Upper lobe of right lung (tissue), 1 donor: ENCODE data around the gene RPL9. TPM values are rescaled to one million over a fixed set of nuclear protein-coding genes. Genes with fewer than 3 reads are reported as not detected.

Experiments
- ATAC-seq: fragments of 200-7000 bp; cut with Tn5 transposase; one replicate; pipeline ENCODE4 v1.9.1; 2020; ENCODE audit warnings: mild to moderate bottlenecking, moderate library complexity
- DNase-seq: peaks from one replicate; pipeline ENCODE4 v3.0.0-alpha.2; 2020
- H3K27ac ChIP-seq: fragments of 200-600 bp; one replicate; pipeline ENCODE4 v1.8.0; 2022
- H3K27me3 ChIP-seq: fragments of 200-600 bp; one replicate; pipeline ENCODE4 v1.8.0; 2022; ENCODE audit warnings: mild to moderate bottlenecking
- H3K36me3 ChIP-seq: fragments of 200-600 bp; one replicate; pipeline ENCODE4 v1.8.0; 2022
- H3K4me1 ChIP-seq: fragments of 200-600 bp; one replicate; pipeline ENCODE4 v1.8.0; 2022
- H3K4me3 ChIP-seq: fragments of 200-600 bp; one replicate; pipeline ENCODE4 v1.8.0; 2022; ENCODE audit warnings: mild to moderate bottlenecking
- H3K9me3 ChIP-seq: fragments of 200-600 bp; one replicate; pipeline ENCODE4 v1.8.0; 2022
- intact Hi-C: fragments of 100-400 bp; cut with DNase I; formaldehyde crosslinking; loops from one replicate; pipeline ENCODE4 v1.11.0; 2022
- microRNA-seq: library from miRNA; unstranded; fragments of <30 nt; microRNA quantifications from one replicate; pipeline ENCODE4 v1.2.0, GENCODE V29; 2020; ENCODE audit warnings: borderline microRNAs expressed
- total RNA-seq: library from RNA; stranded (reverse); fragmentation: NEBNext Ultra II Directional; extraction: Animal tissue kit (Norgen Biotek cat#: 25700); gene quantifications from one replicate; pipeline ENCODE4 v1.2.1, GENCODE V29; 2021
- TF ChIP-seq, protein P1 (sequence below): fragments of 200-600 bp; IDR thresholded peaks from one replicate; pipeline ENCODE4 v1.8.0; 2022; ENCODE audit warnings: antibody characterized with exemption
- donor health status: DM: no; HTN: yes; CAD: no; lungs with severe emphysema.

The RPL9 gene
- total RNA-seq, 1 donor from 2014 or later: 1,204 TPM

DNA sequence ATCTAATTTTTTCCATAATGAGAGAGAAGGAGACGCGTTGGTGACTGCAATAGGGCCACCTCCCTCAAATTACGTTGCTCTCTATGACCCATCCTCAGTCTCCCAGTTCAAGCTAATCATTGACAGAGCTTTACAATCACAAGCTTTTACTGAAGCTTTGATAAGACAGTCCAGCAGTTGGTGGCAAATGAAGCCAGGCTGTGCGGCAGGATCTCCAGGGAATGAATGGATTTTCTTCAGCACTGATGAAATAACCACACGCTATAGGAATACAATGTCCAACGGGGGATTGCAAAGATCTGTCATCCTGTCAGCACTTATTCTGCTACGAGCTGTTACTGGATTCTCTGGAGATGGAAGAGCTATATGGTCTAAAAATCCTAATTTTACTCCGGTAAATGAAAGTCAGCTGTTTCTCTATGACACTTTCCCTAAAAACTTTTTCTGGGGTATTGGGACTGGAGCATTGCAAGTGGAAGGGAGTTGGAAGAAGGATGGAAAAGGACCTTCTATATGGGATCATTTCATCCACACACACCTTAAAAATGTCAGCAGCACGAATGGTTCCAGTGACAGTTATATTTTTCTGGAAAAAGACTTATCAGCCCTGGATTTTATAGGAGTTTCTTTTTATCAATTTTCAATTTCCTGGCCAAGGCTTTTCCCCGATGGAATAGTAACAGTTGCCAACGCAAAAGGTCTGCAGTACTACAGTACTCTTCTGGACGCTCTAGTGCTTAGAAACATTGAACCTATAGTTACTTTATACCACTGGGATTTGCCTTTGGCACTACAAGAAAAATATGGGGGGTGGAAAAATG is 51.7 kb downstream of the RPL9 start, which contains the start of gene KLB:
Gene KLB (plus strand): TSS at position 168 of the 821 bp plus-strand sequence. CDS start 20 bp downstream, at position 188.
- Histone ChIP-seq H3K36me3 (no peaks in the 10 kb centered on the region), H3K9me3 (no peaks in the 10 kb centered on the region), H3K4me1 (no peaks in the 10 kb centered on the region), H3K27ac (no peak within 1 kb of the TSS), H3K4me3 (peak within 1 kb of the TSS; percentile 1), H3K27me3 (no peaks in the 10 kb centered on the region)
- intact Hi-C loops: no loop called here
- DNase-seq (no peak), ATAC-seq (no peak)
- TF ChIP-seq, protein P1, sequence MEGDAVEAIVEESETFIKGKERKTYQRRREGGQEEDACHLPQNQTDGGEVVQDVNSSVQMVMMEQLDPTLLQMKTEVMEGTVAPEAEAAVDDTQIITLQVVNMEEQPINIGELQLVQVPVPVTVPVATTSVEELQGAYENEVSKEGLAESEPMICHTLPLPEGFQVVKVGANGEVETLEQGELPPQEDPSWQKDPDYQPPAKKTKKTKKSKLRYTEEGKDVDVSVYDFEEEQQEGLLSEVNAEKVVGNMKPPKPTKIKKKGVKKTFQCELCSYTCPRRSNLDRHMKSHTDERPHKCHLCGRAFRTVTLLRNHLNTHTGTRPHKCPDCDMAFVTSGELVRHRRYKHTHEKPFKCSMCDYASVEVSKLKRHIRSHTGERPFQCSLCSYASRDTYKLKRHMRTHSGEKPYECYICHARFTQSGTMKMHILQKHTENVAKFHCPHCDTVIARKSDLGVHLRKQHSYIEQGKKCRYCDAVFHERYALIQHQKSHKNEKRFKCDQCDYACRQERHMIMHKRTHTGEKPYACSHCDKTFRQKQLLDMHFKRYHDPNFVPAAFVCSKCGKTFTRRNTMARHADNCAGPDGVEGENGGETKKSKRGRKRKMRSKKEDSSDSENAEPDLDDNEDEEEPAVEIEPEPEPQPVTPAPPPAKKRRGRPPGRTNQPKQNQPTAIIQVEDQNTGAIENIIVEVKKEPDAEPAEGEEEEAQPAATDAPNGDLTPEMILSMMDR: no peak

Small RNAs within 50 kb of the gene (microRNA-seq; reads per million reads assigned to microRNA genes)
- gene MIR5591: not detected

Other genes starting within 250 kb of the RPL9 start
- 55.5 TPM for gene RFC1, start 92.6 kb downstream of the RPL9 start, total RNA-seq
- 0.87 TPM for gene KLB, start 52.0 kb downstream of the RPL9 start, total RNA-seq
- gene LIAS, start 134 bp upstream of the RPL9 start, total RNA-seq: 11.7 TPM
- 55.2 TPM for gene UGDH, start 68.5 kb upstream of the RPL9 start, total RNA-seq
- gene SMIM14, start 179.9 kb upstream of the RPL9 start, total RNA-seq: 53.8 TPM
- 51.4 TPM for gene UBE2K, start 239.2 kb upstream of the RPL9 start, total RNA-seq